ENCODE measurements around the gene MKNK1.

DNA sequence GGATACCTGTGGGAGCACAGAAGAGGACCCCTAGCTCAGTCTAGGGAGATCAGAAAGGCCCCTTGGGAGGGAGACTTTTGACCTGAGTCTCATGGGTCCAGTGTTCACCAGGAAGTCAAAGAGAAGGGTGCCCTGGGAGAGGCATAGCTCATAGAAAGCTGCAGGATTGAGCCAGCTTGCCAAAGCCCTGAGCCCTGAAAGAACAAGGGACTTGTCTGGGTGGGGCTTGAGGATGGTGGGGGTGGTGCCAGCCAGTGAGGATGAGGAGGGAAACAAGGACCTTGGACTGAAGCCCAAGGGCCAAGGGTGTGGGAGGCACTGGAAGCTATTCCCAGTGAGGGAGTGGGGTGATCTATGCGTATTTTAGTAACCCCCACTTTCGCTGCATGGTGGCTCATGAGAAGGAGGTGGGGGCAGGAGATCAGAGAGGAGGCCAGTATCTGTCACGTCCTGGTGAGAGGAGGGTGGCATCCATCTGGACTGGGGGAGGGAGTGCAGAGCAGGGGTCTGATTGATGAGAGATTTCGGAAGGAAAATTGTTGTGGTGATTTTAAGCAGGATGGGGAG lies 86.1 kb downstream of the MKNK1 start:
- TF ChIP-seq, protein P1, sequence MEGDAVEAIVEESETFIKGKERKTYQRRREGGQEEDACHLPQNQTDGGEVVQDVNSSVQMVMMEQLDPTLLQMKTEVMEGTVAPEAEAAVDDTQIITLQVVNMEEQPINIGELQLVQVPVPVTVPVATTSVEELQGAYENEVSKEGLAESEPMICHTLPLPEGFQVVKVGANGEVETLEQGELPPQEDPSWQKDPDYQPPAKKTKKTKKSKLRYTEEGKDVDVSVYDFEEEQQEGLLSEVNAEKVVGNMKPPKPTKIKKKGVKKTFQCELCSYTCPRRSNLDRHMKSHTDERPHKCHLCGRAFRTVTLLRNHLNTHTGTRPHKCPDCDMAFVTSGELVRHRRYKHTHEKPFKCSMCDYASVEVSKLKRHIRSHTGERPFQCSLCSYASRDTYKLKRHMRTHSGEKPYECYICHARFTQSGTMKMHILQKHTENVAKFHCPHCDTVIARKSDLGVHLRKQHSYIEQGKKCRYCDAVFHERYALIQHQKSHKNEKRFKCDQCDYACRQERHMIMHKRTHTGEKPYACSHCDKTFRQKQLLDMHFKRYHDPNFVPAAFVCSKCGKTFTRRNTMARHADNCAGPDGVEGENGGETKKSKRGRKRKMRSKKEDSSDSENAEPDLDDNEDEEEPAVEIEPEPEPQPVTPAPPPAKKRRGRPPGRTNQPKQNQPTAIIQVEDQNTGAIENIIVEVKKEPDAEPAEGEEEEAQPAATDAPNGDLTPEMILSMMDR (IDR thresholded peaks at IDR 0.05; ENCODE audit: low read depth, low read length), result no peak
- TF ChIP-seq POLR2A (IDR thresholded peaks at IDR 0.05; ENCODE audit: extremely low read depth, insufficient read length), result no peak
- TF ChIP-seq MYC (IDR thresholded peaks at IDR 0.05; ENCODE audit: low read depth, low read length), result no peak
- TF ChIP-seq, protein P2, sequence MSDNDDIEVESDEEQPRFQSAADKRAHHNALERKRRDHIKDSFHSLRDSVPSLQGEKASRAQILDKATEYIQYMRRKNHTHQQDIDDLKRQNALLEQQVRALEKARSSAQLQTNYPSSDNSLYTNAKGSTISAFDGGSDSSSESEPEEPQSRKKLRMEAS (IDR thresholded peaks at IDR 0.05; ENCODE audit: low read depth, low read length), result no peak
